Nephron progenitor cell (in vitro differentiated cells): ENCODE measurements around the gene SLC16A11.

ENCODE experiments used
- DNase-seq: peaks from one replicate; pipeline ENCODE4 v3.0.0; 2021
- H3K27ac Mint-ChIP-seq: 2 replicates; pipeline ENCODE4 v1.8.0; 2021; ENCODE audit warnings: mild to moderate bottlenecking, moderate library complexity, mixed read lengths
- H3K27me3 Mint-ChIP-seq: 2 replicates; pipeline ENCODE4 v1.8.0; 2021; ENCODE audit warnings: mild to moderate bottlenecking, low read depth, mixed read lengths; ENCODE audit not compliant: poor library complexity
- H3K36me3 Mint-ChIP-seq: 2 replicates; pipeline ENCODE4 v1.8.0; 2021; ENCODE audit warnings: low read depth, mixed read lengths
- H3K4me1 Mint-ChIP-seq: 2 replicates; pipeline ENCODE4 v1.8.0; 2021; ENCODE audit warnings: mixed read lengths
- H3K4me3 Mint-ChIP-seq: 2 replicates; pipeline ENCODE4 v1.8.0; 2021; ENCODE audit warnings: mild to moderate bottlenecking, moderate library complexity, mixed read lengths
- H3K9me3 Mint-ChIP-seq: 2 replicates; pipeline ENCODE4 v1.8.0; 2021; ENCODE audit warnings: mild to moderate bottlenecking, moderate library complexity, mixed read lengths
- CTCF ChIP-seq: fragments of 200-600 bp; sonication (generic); IDR thresholded peaks from 2 replicates; pipeline ENCODE4 v1.5.0; 2021; ENCODE audit warnings: antibody characterized with exemption

Gene SLC16A11

DNA sequence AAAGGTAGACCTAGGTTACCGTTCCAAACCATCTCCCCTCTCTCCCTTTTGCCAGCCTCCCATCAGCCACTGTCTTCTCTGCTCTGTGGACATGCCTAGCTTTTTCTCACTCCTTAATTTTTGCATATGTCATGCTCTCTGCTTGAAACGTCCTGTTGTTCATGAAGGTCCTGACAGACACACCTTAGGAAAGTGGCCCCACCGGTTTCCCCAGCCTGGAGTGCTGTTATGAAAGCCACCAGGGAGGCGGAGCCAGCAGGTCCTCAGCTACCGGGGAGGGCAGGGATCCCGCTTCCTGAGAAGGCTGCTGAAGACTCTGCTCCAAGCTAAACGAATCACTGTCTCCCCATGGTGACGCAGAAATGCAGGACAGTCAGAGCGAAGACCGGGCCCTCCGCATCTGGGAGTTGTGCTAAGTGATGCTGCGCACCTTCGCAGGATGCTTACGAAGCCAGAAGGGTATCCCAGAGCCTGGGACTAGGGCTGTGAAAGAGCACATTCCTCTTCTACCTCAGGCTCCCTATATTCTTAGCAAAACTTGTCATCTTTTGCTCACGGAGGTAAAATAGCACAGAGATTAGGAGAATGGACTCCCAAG is 2.3 kb upstream of the SLC16A11 start:
- Mint-ChIP-seq H3K4me1 (peaks cover 45% of the 10 kb centered on the region), H3K27me3 (peaks cover 31% of the 10 kb centered on the region), H3K36me3 (no peaks in the 10 kb centered on the region), H3K27ac (peak overlapping the region; percentile 14), H3K9me3 (no peaks in the 10 kb centered on the region), H3K4me3 (peak overlapping the region; percentile 84)
- TF ChIP-seq CTCF, result no peak
- peak; percentile 48 for DNase-seq

- peaks cover 30% of the 10 kb centered on the region for H3K27me3 Mint-ChIP-seq
- H3K4me3 Mint-ChIP-seq, result peak overlapping the region; percentile 84
- peaks cover 49% of the 10 kb centered on the region for H3K4me1 Mint-ChIP-seq
- H3K9me3 Mint-ChIP-seq, result no peaks in the 10 kb centered on the region
- H3K36me3 Mint-ChIP-seq, result no peaks in the 10 kb centered on the region
- TF ChIP-seq CTCF, result peak; percentile 94
- H3K27ac Mint-ChIP-seq, result no peak overlapping the region
- DNase-seq, result peak; percentile 39
These were observed 1.7 kb upstream of the SLC16A11 start for GRCh38 chr17:7045492-7046126.

GRCh38 chr17:7043182-7043496 is 753 bp downstream of the SLC16A11 start:
- H3K4me1 Mint-ChIP-seq, result peaks cover 59% of the 10 kb centered on the region
- no peak for DNase-seq
- H3K9me3 Mint-ChIP-seq, result no peaks in the 10 kb centered on the region
- peaks cover 30% of the 10 kb centered on the region for H3K27me3 Mint-ChIP-seq
- H3K27ac Mint-ChIP-seq, result no peak overlapping the region
- peak overlapping the region; percentile 64 for H3K4me3 Mint-ChIP-seq
- no peak for TF ChIP-seq CTCF
- H3K36me3 Mint-ChIP-seq, result no peaks in the 10 kb centered on the region

GRCh38 chr17:7042501-7043181 is 1.3 kb downstream of the SLC16A11 start:
- Mint-ChIP-seq H3K27ac (no peak overlapping the region), H3K4me1 (peaks cover 63% of the 10 kb centered on the region), H3K4me3 (peak overlapping the region; percentile 64), H3K27me3 (peaks cover 30% of the 10 kb centered on the region), H3K9me3 (no peaks in the 10 kb centered on the region), H3K36me3 (no peaks in the 10 kb centered on the region)
- TF ChIP-seq CTCF, result no peak
- DNase-seq, result peak; percentile 44

DNA sequence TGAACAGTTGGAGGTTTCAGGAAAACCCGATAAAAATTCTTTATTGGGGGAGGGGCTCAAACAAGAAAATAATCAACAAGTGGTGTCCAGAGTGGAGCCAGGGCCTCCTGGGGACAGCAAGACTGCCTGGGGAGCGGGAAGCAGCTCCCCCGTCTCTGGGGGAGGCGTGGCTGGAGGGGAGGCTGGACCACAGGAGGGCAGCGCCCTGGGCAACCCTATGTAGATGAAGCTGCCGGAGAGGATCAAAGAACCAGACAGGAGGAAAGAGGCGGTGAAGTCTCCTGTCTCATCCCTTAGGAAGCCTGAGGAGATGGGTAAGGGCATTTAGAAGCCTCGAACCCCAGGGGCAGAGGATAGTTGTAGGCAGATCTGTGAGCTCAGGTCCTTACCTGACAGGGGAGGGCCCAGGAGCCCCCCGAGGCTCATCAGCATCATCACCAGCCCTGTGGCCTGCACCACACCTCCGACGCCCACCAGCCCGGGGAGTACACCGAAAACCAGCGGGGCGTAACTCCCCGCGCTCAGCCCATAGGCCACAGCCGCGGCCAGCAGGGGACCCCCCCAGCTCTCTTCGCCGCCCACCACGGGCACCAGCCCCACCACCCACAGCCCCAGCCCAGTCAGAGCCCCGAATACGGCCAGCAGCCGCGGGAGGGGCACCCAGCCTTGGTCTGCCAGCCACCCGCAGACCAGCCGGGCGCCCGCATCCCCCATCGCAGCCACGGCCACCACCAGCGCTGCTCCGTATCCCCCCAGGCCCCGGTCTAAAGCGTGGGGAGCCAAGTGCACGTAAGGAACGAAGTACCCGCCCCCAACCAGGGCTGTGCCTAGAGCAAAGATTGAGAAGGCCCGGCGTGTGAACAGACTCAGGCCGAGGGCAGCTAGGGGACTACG is 2.0 kb downstream of the SLC16A11 start:
- Mint-ChIP-seq H3K27me3 (peaks cover 30% of the 10 kb centered on the region), H3K36me3 (no peaks in the 10 kb centered on the region), H3K4me3 (peak overlapping the region; percentile 70)

More for the DNA sequence above, 2.0 kb downstream of the SLC16A11 start:
- DNase-seq, result peak; percentile 49
- Mint-ChIP-seq H3K4me1 (peaks cover 58% of the 10 kb centered on the region), H3K27ac (no peak overlapping the region), H3K9me3 (no peaks in the 10 kb centered on the region)
- TF ChIP-seq CTCF, result no peak
